Body of pancreas (tissue), 4 donors: Measurements from ENCODE around the gene HSPA12B.

Experiments
- POLR2A ChIP-seq, 3 donors: fragments of 450-650 bp; IDR thresholded peaks; one replicate each; pipeline ENCODE4 v1.6.1; 2016; ENCODE audit warnings: antibody characterized with exemption in 3 of 3, mild to moderate bottlenecking in 2 of 3
- TF ChIP-seq, protein P1 (sequence below), 7 experiments: fragments of 450-650 bp in 4 of 7; fragments of 200-600 bp in 3 of 7; sonication (generic) in 3 of 7; IDR thresholded peaks; one replicate each; pipeline ENCODE4 v1.5.1; 2016 to 2019; ENCODE audit warnings: antibody characterized with exemption in 7 of 7

DNA sequence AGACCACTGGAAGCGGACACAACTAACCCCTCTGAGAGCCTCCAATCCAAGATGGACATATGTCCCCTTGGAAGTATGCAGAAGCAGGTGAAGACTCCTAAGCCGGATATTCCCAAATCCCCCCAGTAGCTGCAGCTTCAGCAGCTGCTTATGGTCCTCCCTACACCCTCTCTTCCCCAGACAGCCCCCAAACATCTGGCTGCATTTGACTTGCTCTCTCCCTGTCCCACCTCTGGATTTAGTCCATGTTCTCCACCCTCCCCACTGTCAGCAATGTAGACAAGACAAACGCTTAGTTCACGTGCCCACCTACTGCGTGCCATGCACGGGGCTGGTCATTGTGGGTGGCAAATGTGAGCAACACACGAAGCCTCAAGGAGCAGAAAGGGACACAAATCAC is 46.1 kb upstream of the HSPA12B start:
- no peak for TF ChIP-seq POLR2A (IDR thresholded peaks at IDR 0.05)
- TF ChIP-seq, protein P1, sequence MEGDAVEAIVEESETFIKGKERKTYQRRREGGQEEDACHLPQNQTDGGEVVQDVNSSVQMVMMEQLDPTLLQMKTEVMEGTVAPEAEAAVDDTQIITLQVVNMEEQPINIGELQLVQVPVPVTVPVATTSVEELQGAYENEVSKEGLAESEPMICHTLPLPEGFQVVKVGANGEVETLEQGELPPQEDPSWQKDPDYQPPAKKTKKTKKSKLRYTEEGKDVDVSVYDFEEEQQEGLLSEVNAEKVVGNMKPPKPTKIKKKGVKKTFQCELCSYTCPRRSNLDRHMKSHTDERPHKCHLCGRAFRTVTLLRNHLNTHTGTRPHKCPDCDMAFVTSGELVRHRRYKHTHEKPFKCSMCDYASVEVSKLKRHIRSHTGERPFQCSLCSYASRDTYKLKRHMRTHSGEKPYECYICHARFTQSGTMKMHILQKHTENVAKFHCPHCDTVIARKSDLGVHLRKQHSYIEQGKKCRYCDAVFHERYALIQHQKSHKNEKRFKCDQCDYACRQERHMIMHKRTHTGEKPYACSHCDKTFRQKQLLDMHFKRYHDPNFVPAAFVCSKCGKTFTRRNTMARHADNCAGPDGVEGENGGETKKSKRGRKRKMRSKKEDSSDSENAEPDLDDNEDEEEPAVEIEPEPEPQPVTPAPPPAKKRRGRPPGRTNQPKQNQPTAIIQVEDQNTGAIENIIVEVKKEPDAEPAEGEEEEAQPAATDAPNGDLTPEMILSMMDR (IDR thresholded peaks at IDR 0.05): no peak
